ENCODE data around the gene CCDC12.
A peak's percentile ranks its signal among the peaks of the same experiment; 100 is the strongest.

Gene CCDC12

DNA sequence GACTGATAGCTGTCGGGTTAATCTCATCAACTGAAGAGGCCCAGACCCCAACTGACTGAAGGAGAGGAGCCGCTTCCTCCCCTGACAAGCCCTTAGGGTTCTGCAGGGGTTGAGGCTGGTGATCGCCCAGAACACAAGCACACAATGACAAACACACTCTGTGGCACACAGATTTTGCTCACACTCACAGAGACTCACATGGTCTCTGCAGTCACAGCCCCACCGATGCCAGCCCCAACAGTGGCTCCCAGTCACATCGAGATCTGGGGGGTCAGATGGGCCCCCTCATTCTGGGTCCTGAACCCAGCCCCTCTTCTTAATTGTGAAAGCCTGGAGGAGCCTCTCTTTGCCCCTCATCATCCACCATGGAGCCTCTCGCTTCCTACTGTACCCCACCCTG is 82.3 kb downstream of the CCDC12 start:
- Histone ChIP-seq H3K9me3 (no peaks in the 10 kb centered on the region), H3K27me3 (peaks cover 94% of the 10 kb centered on the region), H3K36me3 (no peaks in the 10 kb centered on the region), H3K4me3 (ENCODE audit: low read depth in 1 of 2, low read length in 1 of 2) (no peak overlapping the region), H3K4me1 (ENCODE audit: control insufficient read depth in 1 of 2, insufficient read depth in 1 of 2, low read depth in 1 of 2, low read length in 1 of 2) (peaks cover 9 to 10% of the 10 kb centered on the region in 2 experiments), H3K27ac (no peak overlapping the region)
- TF ChIP-seq, protein P1, sequence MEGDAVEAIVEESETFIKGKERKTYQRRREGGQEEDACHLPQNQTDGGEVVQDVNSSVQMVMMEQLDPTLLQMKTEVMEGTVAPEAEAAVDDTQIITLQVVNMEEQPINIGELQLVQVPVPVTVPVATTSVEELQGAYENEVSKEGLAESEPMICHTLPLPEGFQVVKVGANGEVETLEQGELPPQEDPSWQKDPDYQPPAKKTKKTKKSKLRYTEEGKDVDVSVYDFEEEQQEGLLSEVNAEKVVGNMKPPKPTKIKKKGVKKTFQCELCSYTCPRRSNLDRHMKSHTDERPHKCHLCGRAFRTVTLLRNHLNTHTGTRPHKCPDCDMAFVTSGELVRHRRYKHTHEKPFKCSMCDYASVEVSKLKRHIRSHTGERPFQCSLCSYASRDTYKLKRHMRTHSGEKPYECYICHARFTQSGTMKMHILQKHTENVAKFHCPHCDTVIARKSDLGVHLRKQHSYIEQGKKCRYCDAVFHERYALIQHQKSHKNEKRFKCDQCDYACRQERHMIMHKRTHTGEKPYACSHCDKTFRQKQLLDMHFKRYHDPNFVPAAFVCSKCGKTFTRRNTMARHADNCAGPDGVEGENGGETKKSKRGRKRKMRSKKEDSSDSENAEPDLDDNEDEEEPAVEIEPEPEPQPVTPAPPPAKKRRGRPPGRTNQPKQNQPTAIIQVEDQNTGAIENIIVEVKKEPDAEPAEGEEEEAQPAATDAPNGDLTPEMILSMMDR (IDR thresholded peaks at IDR 0.05), result no peak

DNA sequence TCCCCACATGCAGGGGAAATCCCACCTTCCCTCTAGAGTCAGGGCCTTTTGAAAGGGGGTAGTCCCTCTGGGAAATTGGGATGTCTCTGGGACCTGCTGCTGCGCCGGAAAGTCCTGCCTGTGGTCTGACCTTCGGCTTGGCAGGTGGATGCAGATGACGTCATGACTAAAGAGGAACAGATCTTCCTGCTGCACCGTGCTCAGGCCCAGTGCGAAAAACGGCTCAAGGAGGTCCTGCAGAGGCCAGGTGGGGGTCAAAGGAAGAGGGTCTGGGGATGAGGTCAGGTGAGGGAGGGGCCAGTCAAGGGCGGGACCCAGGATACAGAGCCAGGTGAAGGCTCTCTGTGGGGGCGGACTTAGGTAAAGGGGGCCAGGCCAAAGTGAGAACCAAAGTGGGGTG is 82.8 kb downstream of the CCDC12 start:
- Histone ChIP-seq H3K4me1 (ENCODE audit: control insufficient read depth in 1 of 2, insufficient read depth in 1 of 2, low read depth in 1 of 2, low read length in 1 of 2) (peaks cover 9 to 10% of the 10 kb centered on the region in 2 experiments), H3K27ac (no peak overlapping the region), H3K9me3 (no peaks in the 10 kb centered on the region), H3K36me3 (no peaks in the 10 kb centered on the region), H3K4me3 (ENCODE audit: low read depth in 1 of 2, low read length in 1 of 2) (no peak overlapping the region), H3K27me3 (peaks cover 94% of the 10 kb centered on the region)
- TF ChIP-seq, protein P1 (IDR thresholded peaks at IDR 0.05), result no peak

- no peak overlapping the region for H3K27ac ChIP-seq
- H3K36me3 ChIP-seq, result no peaks in the 10 kb centered on the region
- no peaks in the 10 kb centered on the region for H3K9me3 ChIP-seq
- TF ChIP-seq, protein P1 (IDR thresholded peaks at IDR 0.05), result no peak
- peaks cover 9 to 10% of the 10 kb centered on the region in 2 experiments for H3K4me1 ChIP-seq (ENCODE audit: control insufficient read depth in 1 of 2, insufficient read depth in 1 of 2, low read depth in 1 of 2, low read length in 1 of 2)
- peaks cover 94% of the 10 kb centered on the region for H3K27me3 ChIP-seq
- no peak overlapping the region for H3K4me3 ChIP-seq (ENCODE audit: low read depth in 1 of 2, low read length in 1 of 2)
Observed at GRCh38 chr3:46893146-46893748, 83.3 kb downstream of the CCDC12 start.

DNA sequence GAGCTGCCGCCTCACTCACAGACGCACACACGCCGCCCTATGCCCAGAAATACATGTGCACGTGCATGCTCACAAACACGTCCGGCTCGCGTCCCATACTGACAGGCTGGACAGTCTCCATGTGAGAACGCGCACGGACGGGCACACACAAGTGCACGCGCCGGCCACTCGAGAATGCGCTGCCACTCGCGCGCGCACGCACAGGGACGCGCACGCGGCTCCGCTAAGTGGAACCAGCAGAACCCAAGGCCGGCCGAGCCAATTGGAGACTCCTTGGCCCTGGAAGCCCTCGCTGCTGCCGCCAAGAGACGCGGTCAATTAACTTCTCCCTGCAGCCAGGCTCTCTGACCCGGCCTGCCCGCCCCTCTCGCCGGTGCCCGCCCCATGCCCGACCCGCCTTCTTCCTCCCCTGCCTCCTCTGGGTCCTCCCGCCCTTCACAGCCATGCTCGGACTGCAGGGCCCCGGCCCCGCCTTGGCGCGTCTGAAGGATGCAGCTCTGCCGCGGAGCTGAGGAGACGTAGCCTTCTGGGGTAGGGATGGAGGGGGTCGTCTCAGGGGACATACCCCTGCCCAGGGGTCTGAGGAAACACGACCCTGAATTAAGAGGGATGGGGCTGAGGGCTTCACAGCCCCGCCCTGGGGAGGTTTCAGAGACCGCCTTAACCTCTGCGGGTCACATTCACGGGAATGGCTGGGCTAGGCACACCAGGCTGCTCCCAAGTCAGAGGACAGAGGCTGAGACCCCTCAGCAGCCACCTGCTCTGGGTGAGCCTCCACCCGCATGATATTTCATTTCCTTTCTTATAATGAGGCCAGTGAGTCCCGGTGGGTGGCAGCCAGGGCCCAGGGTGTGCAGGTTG is 84.0 kb downstream of the CCDC12 start:
- peak overlapping the region in 1 of 2 experiments; percentile 49 for H3K4me3 ChIP-seq (ENCODE audit: low read depth in 1 of 2, low read length in 1 of 2)

GRCh38 chr3:46891132-46891531 is 85.4 kb downstream of the CCDC12 start:
- Histone ChIP-seq H3K27me3 (peaks cover 94% of the 10 kb centered on the region), H3K9me3 (no peaks in the 10 kb centered on the region), H3K4me3 (ENCODE audit: low read depth in 1 of 2, low read length in 1 of 2) (no peak overlapping the region), H3K27ac (no peak overlapping the region), H3K36me3 (no peaks in the 10 kb centered on the region), H3K4me1 (ENCODE audit: control insufficient read depth in 1 of 2, insufficient read depth in 1 of 2, low read depth in 1 of 2, low read length in 1 of 2) (peaks cover 9 to 10% of the 10 kb centered on the region in 2 experiments)
- TF ChIP-seq, protein P1 (IDR thresholded peaks at IDR 0.05), result no peak

More for the DNA sequence above, 84.0 kb downstream of the CCDC12 start:
- H3K27me3 ChIP-seq, result peaks cover 94% of the 10 kb centered on the region
- TF ChIP-seq, protein P1 (IDR thresholded peaks at IDR 0.05), result no peak
- no peaks in the 10 kb centered on the region for H3K9me3 ChIP-seq
- H3K27ac ChIP-seq, result no peak overlapping the region
- no peaks in the 10 kb centered on the region for H3K36me3 ChIP-seq
- H3K4me1 ChIP-seq (ENCODE audit: control insufficient read depth in 1 of 2, insufficient read depth in 1 of 2, low read depth in 1 of 2, low read length in 1 of 2), result peaks cover 9 to 10% of the 10 kb centered on the region in 2 experiments
